AG04450 (cell line): ENCODE measurements around the gene SLC25A43. TPM values are rescaled to one million over a fixed set of nuclear protein-coding genes. Genes with fewer than 3 reads are reported as not detected.

Source experiments
- CTCF ChIA-PET: fragments of 300-600, 350-600 bp; formaldehyde crosslinking; extraction: SDS; loops from one replicate; lab custom pipeline; 2022; ENCODE audit warnings: antibody characterized with exemption, inconsistent platforms; lab: Charles Lee
- POLR2A ChIA-PET: fragments of 350-600 bp; formaldehyde crosslinking; extraction: SDS; loops from one replicate; lab custom pipeline; 2021; ENCODE audit warnings: antibody characterized with exemption, inconsistent platforms; lab: Yijun Ruan, JAX
- DNase-seq: peaks from one replicate; pipeline ENCODE4 v3.0.0-alpha.2; 2011; ENCODE audit warnings: low read depth, low spot score
- H3K27ac ChIP-seq: one replicate; pipeline ENCODE4 v1.5.1; 2012; ENCODE audit warnings: low read depth, low read length, control low read depth
- H3K27me3 ChIP-seq: one replicate; pipeline ENCODE4 v1.6.0; 2012; ENCODE audit warnings: low read length; ENCODE audit not compliant: control insufficient read depth, insufficient read depth
- H3K4me3 ChIP-seq: 2 replicates; pipeline ENCODE4 v1.5.1; 2011; ENCODE audit warnings: mild to moderate bottlenecking, low read depth, low read length, control low read depth
- H3K9me3 ChIP-seq: 2 replicates; pipeline ENCODE4 v1.5.1; 2012; ENCODE audit warnings: low read length; ENCODE audit not compliant: control insufficient read depth, insufficient read depth
- polyA plus RNA-seq: library from polyadenylated mRNA; depleted of rRNA; stranded (reverse); fragments of >200 nt; gene quantifications from 2 replicates; pipeline ENCODE4 v1.2.3, GENCODE V29; 2011
- TF ChIP-seq, protein P1 (sequence below): IDR thresholded peaks from 2 replicates; pipeline ENCODE4 v1.5.1; 2011; ENCODE audit warnings: low read depth, low read length, control low read depth, inconsistent platforms

SLC25A43 gene
- polyA plus RNA-seq, 1 experiment, result 8.5 TPM

DNA sequence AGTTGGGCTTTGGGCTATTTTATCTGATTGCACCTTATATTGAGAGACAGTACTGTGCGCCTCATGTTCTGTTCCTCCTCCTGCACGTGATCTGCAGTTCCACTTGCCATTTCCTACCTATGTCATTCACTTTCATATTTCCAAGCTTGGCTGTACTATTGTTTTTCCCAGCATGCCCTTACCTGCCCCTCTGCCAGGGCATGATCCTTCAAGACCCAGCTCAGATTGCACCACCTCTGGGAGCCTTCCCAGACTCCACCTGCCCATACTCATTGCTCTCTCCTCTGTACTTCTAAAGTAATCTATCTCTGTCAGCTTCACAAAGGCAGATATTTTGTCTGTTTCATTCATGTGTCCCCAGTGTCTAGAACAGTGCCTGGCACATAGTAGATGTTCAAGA lies 80.7 kb downstream of the SLC25A43 start:
- TF ChIP-seq, protein P1, sequence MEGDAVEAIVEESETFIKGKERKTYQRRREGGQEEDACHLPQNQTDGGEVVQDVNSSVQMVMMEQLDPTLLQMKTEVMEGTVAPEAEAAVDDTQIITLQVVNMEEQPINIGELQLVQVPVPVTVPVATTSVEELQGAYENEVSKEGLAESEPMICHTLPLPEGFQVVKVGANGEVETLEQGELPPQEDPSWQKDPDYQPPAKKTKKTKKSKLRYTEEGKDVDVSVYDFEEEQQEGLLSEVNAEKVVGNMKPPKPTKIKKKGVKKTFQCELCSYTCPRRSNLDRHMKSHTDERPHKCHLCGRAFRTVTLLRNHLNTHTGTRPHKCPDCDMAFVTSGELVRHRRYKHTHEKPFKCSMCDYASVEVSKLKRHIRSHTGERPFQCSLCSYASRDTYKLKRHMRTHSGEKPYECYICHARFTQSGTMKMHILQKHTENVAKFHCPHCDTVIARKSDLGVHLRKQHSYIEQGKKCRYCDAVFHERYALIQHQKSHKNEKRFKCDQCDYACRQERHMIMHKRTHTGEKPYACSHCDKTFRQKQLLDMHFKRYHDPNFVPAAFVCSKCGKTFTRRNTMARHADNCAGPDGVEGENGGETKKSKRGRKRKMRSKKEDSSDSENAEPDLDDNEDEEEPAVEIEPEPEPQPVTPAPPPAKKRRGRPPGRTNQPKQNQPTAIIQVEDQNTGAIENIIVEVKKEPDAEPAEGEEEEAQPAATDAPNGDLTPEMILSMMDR, result no peak
- no peaks in the 10 kb centered on the region for H3K9me3 ChIP-seq
- POLR2A ChIA-PET, result no interaction called here
- H3K27me3 ChIP-seq, result no peaks in the 10 kb centered on the region
- CTCF ChIA-PET, result interaction anchor here (1.0 kb wide), 1 partner anchor 32 kb away, joined by 3 read pairs; no protein-coding TSS in a partner anchor
- DNase-seq, result no peak
- H3K27ac ChIP-seq, result no peak overlapping the region
- H3K4me3 ChIP-seq, result no peak overlapping the region

DNA sequence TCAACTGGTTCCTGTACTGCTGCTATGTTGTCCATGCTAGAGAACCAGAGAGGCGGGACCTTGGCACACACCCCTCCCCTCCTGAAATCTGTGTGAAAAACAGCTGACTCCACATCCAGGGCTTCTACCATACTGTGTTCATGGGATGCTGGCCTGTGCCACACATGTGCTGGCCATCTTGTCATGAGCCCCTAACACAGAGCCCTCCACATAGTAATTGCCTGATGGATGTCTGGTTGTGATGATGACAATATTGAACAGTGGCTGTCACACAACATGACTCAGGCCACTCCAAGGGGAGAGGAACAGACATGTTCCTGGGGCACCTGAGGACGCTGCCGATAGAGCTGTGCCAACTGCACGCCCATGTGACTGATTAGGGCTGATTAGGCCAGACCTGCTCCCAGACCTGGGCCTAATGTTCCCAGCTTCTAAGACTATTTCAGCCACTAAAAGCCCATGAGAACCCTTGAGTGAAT lies 82.2 kb downstream of the SLC25A43 start:
- no peak for DNase-seq
- Histone ChIP-seq H3K4me3 (no peak overlapping the region), H3K9me3 (no peaks in the 10 kb centered on the region), H3K27ac (no peak overlapping the region), H3K27me3 (no peaks in the 10 kb centered on the region)
- ChIA-PET CTCF (interaction anchor here (1.1 to 2.7 kb wide), 3 partner anchors 11 to 37 kb away, joined by 3 to 20 read pairs (median 4); no protein-coding TSS in a partner anchor), POLR2A (no interaction called here)
- TF ChIP-seq, protein P1, result no peak

DNA sequence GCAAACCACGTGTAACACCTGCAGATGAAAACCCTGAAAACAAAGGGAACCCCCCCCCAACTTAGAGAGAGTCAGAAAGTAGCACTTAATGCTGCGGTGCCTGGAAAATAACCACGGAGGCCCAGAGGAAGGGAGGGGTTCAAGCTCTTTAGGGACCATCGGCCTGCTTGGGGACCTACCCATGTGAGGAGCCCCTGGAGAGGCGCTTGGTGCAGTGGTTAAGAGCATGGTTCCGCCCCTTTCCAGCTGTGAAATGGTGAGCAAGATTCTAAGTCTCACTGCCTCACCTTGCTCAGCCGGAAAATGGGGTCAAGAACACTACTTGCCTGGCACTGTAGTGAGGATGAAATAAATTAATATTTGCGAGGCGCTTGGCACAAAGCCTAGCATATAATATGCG lies 82.9 kb downstream of the SLC25A43 start:
- POLR2A ChIA-PET, result no interaction called here
- TF ChIP-seq, protein P1, result no peak
- no peak overlapping the region for H3K27ac ChIP-seq
- peak overlapping the region; percentile 48 for H3K4me3 ChIP-seq
- CTCF ChIA-PET, result interaction anchor here (1.0 to 2.7 kb wide), 10 partner anchors 9 to 55 kb away, joined by 3 to 20 read pairs (median 4); no protein-coding TSS in a partner anchor
- no peaks in the 10 kb centered on the region for H3K9me3 ChIP-seq
- no peaks in the 10 kb centered on the region for H3K27me3 ChIP-seq
- no peak for DNase-seq

DNA sequence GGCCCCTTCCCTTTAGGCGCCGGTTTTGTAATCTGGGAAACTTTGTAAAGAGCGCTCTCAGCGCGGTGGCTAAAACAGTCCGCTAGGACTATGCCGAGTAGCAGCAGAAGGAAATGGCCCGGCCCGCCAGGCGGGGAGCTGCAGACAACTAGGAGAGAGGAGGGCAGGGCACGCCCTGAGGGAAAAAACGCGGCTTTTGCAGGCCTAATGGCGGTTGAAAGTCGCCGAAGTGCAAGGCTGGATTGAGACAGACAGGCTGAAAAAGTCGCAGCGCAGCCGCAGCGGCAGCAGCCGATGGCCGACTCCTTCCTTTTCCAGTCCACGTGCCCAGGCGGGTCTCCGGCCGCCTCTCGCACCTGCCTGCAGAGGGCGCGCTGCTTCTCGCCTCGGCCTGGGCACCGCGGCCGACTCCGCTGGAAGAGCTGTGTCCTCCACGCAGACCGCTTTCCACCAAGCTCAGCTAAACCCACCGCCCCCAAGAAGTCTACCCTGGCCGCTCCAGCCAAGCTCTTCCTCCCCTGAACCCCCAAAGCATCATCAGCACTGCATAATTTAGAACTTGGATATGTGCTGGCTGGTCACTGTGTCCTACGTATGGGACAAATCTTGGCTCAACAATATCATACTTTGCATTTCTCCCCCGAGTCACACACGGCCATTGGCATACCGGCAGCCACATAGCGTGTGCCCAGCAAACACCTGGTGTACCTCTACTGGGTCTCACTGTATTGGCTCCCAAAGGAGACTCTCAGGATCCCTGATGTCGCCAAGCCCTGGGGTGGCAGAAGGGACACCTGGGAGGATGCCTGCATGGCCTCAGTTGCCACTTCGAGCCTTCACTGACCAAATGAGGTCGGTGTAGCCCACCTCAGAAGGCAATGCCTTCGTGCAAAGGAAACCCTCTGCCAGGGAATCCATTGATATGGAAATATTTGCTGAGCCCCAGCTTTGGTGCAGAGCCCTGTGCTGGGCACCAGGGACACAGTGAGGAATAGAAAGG lies 83.6 kb downstream of the SLC25A43 start:
- no peak for DNase-seq
- ChIA-PET POLR2A (interaction anchor here (0.6 to 0.8 kb wide), 2 partner anchors 15 to 30 kb away, joined by 3 read pairs; partner anchors contain the start of gene SLC25A5), CTCF (interaction anchor here (0.9 to 2.7 kb wide), 13 partner anchors 9 to 54 kb away, joined by 3 to 28 read pairs (median 5); no protein-coding TSS in a partner anchor)
- TF ChIP-seq, protein P1, result peak; percentile 60
- H3K27me3 ChIP-seq, result no peaks in the 10 kb centered on the region
- H3K27ac ChIP-seq, result no peak overlapping the region
- H3K4me3 ChIP-seq, result peak overlapping the region; percentile 48
- no peaks in the 10 kb centered on the region for H3K9me3 ChIP-seq
